ENCODE results near the gene SPG7. TPM values are rescaled to one million over a fixed set of nuclear protein-coding genes. Genes with fewer than 3 reads are reported as not detected.

SPG7 gene
- total and polyA plus RNA-seq, 2 of the 4 experiments (the other 2 are of a cell fraction): 94.6 to 96.8 TPM

GRCh38 chr16:89588413-89589109, 80.4 kb downstream of the SPG7 start:
- dilution Hi-C loops (cut with HindIII; ENCODE audit: low sequenced_read_pairs, unreplicated experiment) (no loop called here), intact Hi-C loops (cut with micrococcal nuclease) (no loop called here)
- H2AK9ac ChIP-seq (replicated peaks; ENCODE audit: low read depth, low read length, poor library complexity): no peak overlapping the region

More at GRCh38 chr16:89588413-89589109, 80.4 kb downstream of the SPG7 start:
- Histone ChIP-seq H2BK15ac (ENCODE audit: low read depth, low read length) (no peak overlapping the region), H3K4me2 (ENCODE audit: low read depth, low read length) (no peak overlapping the region), H3K4me3 (ENCODE audit: insufficient read depth, low read depth, low read length) (no peak overlapping the region), H3K9me1 (ENCODE audit: insufficient read depth, low read length) (no peaks in the 10 kb centered on the region), H3K27me3 (ENCODE audit: control insufficient read depth, insufficient read depth, low read length) (no peaks in the 10 kb centered on the region), H3K56ac (ENCODE audit: extremely low read depth, insufficient read depth, low read length) (no peak overlapping the region), H3K9ac (ENCODE audit: low read depth, low read length) (no peak overlapping the region), H3K23ac (ENCODE audit: low read depth, low read length) (no peak overlapping the region), H3K36me3 (ENCODE audit: control insufficient read depth, insufficient read depth, low read length) (no peaks in the 10 kb centered on the region), H2AK5ac (ENCODE audit: low read depth, low read length) (no peak overlapping the region), H2AFZ (replicated peaks; ENCODE audit: low read length, poor library complexity) (no peak overlapping the region), H4K5ac (ENCODE audit: low read depth, low read length) (no peak overlapping the region), H2BK20ac (ENCODE audit: low read depth, low read length) (no peak overlapping the region), H3K4me1 (ENCODE audit: control insufficient read depth, insufficient read depth, low read length) (no peaks in the 10 kb centered on the region), H3K18ac (ENCODE audit: low read depth, low read length) (no peak overlapping the region), H4K8ac (ENCODE audit: low read depth in 2 of 2, low read length in 2 of 2) (no peak overlapping the region), H3K4ac (ENCODE audit: low read depth, low read length) (no peak overlapping the region), H3K79me1 (ENCODE audit: low read depth in 1 of 2, low read length in 2 of 2) (no peaks in the 10 kb centered on the region), H2BK120ac (ENCODE audit: low read depth, low read length) (no peak overlapping the region), H2BK5ac (ENCODE audit: low read depth, low read length, poor library complexity, severe bottlenecking) (no peak overlapping the region), H3K27ac (ENCODE audit: insufficient read depth, low read length) (no peak overlapping the region), H3K14ac (replicated peaks; ENCODE audit: low read depth, low read length) (no peak overlapping the region), H3K9me3 (ENCODE audit: control insufficient read depth, insufficient read depth, low read length) (no peaks in the 10 kb centered on the region), H4K20me1 (ENCODE audit: insufficient read depth, low read length) (no peaks in the 10 kb centered on the region), H4K91ac (ENCODE audit: insufficient read depth, low read depth, low read length) (no peak overlapping the region)
- ChIA-PET CTCF (no interaction called here), POLR2A (ENCODE audit: unreplicated experiment) (no interaction called here)
- ATAC-seq (ENCODE audit: low read depth): no peak
- DNase-seq: no peak
- WGBS, 2 experiments (ENCODE audit: extremely low coverage in 2 of 2, insufficient read length in 1 of 2): 100% methylated on average over 5 of the region's 26 CpGs; no CpG with 5 or more reads in 1 of the 2 experiments
- TF ChIP-seq NFE2L2 (IDR thresholded peaks at IDR 0.05; ENCODE audit: low read depth, low read length) (no peak), MAZ (IDR thresholded peaks at IDR 0.05; ENCODE audit: borderline replicate concordance, low read depth, low read length) (no peak), RAD21 (IDR thresholded peaks at IDR 0.05; ENCODE audit: low read length) (no peak), USF2 (IDR thresholded peaks at IDR 0.05; ENCODE audit: low read depth, low read length) (no peak), ELK1 (IDR thresholded peaks at IDR 0.05; ENCODE audit: borderline replicate concordance, low read depth, low read length) (no peak)
- no TSS peak for BruUV-seq (replicated peaks)
- in situ Hi-C loops (cut with MboI; ENCODE audit: low sequenced_read_pairs): no loop called here

All from IMR-90 (cell line).